ENCODE results near the gene FGFR3. TPM values are rescaled to one million over a fixed set of nuclear protein-coding genes. Genes with fewer than 3 reads are reported as not detected.

The FGFR3 gene
- polyA plus RNA-seq, 1 donor = 1.2 TPM

Other genes starting within 250 kb of the FGFR3 start
- 2.0 TPM for gene FAM53A, start 109.0 kb upstream of the FGFR3 start, polyA plus RNA-seq (ENCODE audit: insufficient read length)
- gene SLBP, start 81.0 kb upstream of the FGFR3 start, polyA plus RNA-seq (ENCODE audit: insufficient read length) = 32.2 TPM
- gene TMEM129, start 72.0 kb upstream of the FGFR3 start, polyA plus RNA-seq (ENCODE audit: insufficient read length) = 22.6 TPM
- 22.1 TPM for gene TACC3, start 71.8 kb upstream of the FGFR3 start, polyA plus RNA-seq (ENCODE audit: insufficient read length)
- gene LETM1, start 62.9 kb downstream of the FGFR3 start, polyA plus RNA-seq (ENCODE audit: insufficient read length) = 15.2 TPM
- 37.3 TPM for gene NSD2, start 78.1 kb downstream of the FGFR3 start, polyA plus RNA-seq (ENCODE audit: insufficient read length)
- gene NELFA, start 215.7 kb downstream of the FGFR3 start, polyA plus RNA-seq (ENCODE audit: insufficient read length) = 21.7 TPM

All from forelimb muscle (tissue), 1 donor.